ENCODE results near the gene TTC39B.
"Not testable (repeated sequence)": the region's sequence is repeated elsewhere in the genome, so short reads cannot be mapped to it uniquely, and the experiment has no call there.

- TF ChIP-seq CTCF, POLR2A (IDR thresholded peaks at IDR 0.05): not testable (repeated sequence)
Measured at GRCh38 chr9:15233941-15234490, 73.0 kb downstream of the TTC39B start.

Measured in heart left ventricle (tissue), 13 donors.